Mucosa of descending colon (tissue), 3 donors: Measurements from ENCODE around the gene CBX4. TPM values are rescaled to one million over a fixed set of nuclear protein-coding genes. Genes with fewer than 3 reads are reported as not detected.

Experiments
- ATAC-seq: fragments of 200-7000 bp; cut with Tn5 transposase; one replicate; pipeline ENCODE4 v1.9.1; 2020; ENCODE audit warnings: mild to moderate bottlenecking, moderate library complexity
- DNase-seq, 3 donors: peaks; one replicate each; pipeline ENCODE4 v3.0.0-alpha.2; 2020
- H3K36me3 ChIP-seq: fragments of 200-600 bp; one replicate; pipeline ENCODE4 v1.8.0; 2021; ENCODE audit warnings: low read depth, mild to moderate bottlenecking
- H3K4me1 ChIP-seq: fragments of 200-600 bp; one replicate; pipeline ENCODE4 v1.8.0; 2021; ENCODE audit warnings: low read depth, mild to moderate bottlenecking
- H3K4me3 ChIP-seq: fragments of 200-600 bp; one replicate; pipeline ENCODE4 v1.8.0; 2021; ENCODE audit warnings: mild to moderate bottlenecking
- H3K9me3 ChIP-seq: fragments of 200-600 bp; one replicate; pipeline ENCODE4 v1.8.0; 2021; ENCODE audit warnings: mild to moderate bottlenecking
- intact Hi-C, 2 donors: fragments of 100-400 bp; cut with DNase I in 1 of 2; cut with micrococcal nuclease in 1 of 2; formaldehyde crosslinking; loops; one replicate each; pipeline versions ENCODE4 v1.11.0 to v1.11.1; 2022; cut with DNase I, micrococcal nuclease
- total RNA-seq, 3 donors: library from RNA; stranded (reverse); fragmentation: NEBNext Ultra II Directional in 2 of 3; extraction: Animal tissue kit (Norgen Biotek cat#: 25700) in 2 of 3; gene quantifications; one replicate each; pipeline versions ENCODE4 v1.2.1 to v1.2.4, GENCODE V29; 2021 to 2023
- TF ChIP-seq, protein P1 (sequence below): fragments of 200-600 bp; IDR thresholded peaks from one replicate; pipeline ENCODE4 v1.8.0; 2022; ENCODE audit warnings: antibody characterized with exemption, mild to moderate bottlenecking
- donor health status: DM: no; HTN: no; CAD: no; lungs with moderate emphysema.
- donor health status: DM: no; HTN: no; CAD: no.
- donor health status: DM: no; HTN: yes; CAD: no.

Gene CBX4
- total RNA-seq, 3 donors from 2014 or later: 10.2 to 14.2 (median 13.2) TPM

- intact Hi-C loops: no loop called here
- ATAC-seq (no peak), DNase-seq (no peak)
- H3K36me3 ChIP-seq: no peaks in the 10 kb centered on the region
- no peaks in the 10 kb centered on the region for H3K9me3 ChIP-seq
- TF ChIP-seq, protein P1, sequence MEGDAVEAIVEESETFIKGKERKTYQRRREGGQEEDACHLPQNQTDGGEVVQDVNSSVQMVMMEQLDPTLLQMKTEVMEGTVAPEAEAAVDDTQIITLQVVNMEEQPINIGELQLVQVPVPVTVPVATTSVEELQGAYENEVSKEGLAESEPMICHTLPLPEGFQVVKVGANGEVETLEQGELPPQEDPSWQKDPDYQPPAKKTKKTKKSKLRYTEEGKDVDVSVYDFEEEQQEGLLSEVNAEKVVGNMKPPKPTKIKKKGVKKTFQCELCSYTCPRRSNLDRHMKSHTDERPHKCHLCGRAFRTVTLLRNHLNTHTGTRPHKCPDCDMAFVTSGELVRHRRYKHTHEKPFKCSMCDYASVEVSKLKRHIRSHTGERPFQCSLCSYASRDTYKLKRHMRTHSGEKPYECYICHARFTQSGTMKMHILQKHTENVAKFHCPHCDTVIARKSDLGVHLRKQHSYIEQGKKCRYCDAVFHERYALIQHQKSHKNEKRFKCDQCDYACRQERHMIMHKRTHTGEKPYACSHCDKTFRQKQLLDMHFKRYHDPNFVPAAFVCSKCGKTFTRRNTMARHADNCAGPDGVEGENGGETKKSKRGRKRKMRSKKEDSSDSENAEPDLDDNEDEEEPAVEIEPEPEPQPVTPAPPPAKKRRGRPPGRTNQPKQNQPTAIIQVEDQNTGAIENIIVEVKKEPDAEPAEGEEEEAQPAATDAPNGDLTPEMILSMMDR: no peak
- no peak overlapping the region for H3K4me3 ChIP-seq
- peaks cover 3% of the 10 kb centered on the region for H3K4me1 ChIP-seq
These were observed 55.3 kb downstream of the CBX4 start for GRCh38 chr17:79783891-79784290.

Other genes with a start within 250 kb of the CBX4 start
- 100 to 1,000 TPM in 1 of 3 donors, 1 to 10 TPM in 1, under 1 TPM in 1; 0.90 to 155 (median 2.4) TPM for gene RBFOX3, start 228.4 kb downstream of the CBX4 start, total RNA-seq
- not detected for gene ENPP7, start 108.5 kb downstream of the CBX4 start, total RNA-seq
- 1 to 10 TPM in 1 of 3 donors, under 1 TPM in 2; 0.14 to 1.5 (median 0.76) TPM for gene CBX2, start 61.3 kb downstream of the CBX4 start, total RNA-seq
- 1 to 10 TPM; 3.4 to 4.7 (median 4.0) TPM for gene CBX8, start 42.4 kb downstream of the CBX4 start, total RNA-seq
- 10 to 100 TPM; 10.9 to 23.4 (median 22.1) TPM for gene TBC1D16, start 196.4 kb upstream of the CBX4 start, total RNA-seq
- gene CCDC40, start 197.2 kb upstream of the CBX4 start, total RNA-seq: 1 to 10 TPM; 2.1 to 5.9 (median 2.7) TPM